Activated naive CD4-positive, alpha-beta T cell treated with anti-CD3 and anti-CD28 coated beads, Interleukin-2, amount 10 ng/mL, durations not matched to agents 7 days and 5 days (primary cell): ENCODE measurements around the gene SCGB1C2.
"Not testable (repeated sequence)": the region's sequence is repeated elsewhere in the genome, so short reads cannot be mapped to it uniquely, and the experiment has no call there.

Experiments used
- CTCF ChIA-PET: fragments of 350-600 bp; sonication (Branson Sonifier 250); formaldehyde crosslinking; loops from one replicate; lab custom pipeline; 2021; ENCODE audit warnings: antibody characterized with exemption; lab: Charles Lee
- DNase-seq: peaks from one replicate; pipeline ENCODE4 v3.0.0-alpha.2; 2020
- H3K27ac Mint-ChIP-seq: one replicate; pipeline ENCODE4 v1.8.0; 2021; ENCODE audit warnings: mild to moderate bottlenecking, moderate library complexity, mixed read lengths
- H3K27me3 Mint-ChIP-seq: one replicate; pipeline ENCODE4 v1.8.0; 2021; ENCODE audit warnings: mild to moderate bottlenecking, mixed read lengths
- H3K36me3 Mint-ChIP-seq: one replicate; pipeline ENCODE4 v1.8.0; 2021; ENCODE audit warnings: mixed read lengths
- H3K4me1 Mint-ChIP-seq: one replicate; pipeline ENCODE4 v1.8.0; 2021; ENCODE audit warnings: mixed read lengths
- H3K4me3 Mint-ChIP-seq: one replicate; pipeline ENCODE4 v1.8.0; 2021; ENCODE audit warnings: mild to moderate bottlenecking, moderate library complexity, mixed read lengths
- H3K9me3 Mint-ChIP-seq: one replicate; pipeline ENCODE4 v1.8.0; 2021; ENCODE audit warnings: mixed read lengths

SCGB1C2 gene

DNA sequence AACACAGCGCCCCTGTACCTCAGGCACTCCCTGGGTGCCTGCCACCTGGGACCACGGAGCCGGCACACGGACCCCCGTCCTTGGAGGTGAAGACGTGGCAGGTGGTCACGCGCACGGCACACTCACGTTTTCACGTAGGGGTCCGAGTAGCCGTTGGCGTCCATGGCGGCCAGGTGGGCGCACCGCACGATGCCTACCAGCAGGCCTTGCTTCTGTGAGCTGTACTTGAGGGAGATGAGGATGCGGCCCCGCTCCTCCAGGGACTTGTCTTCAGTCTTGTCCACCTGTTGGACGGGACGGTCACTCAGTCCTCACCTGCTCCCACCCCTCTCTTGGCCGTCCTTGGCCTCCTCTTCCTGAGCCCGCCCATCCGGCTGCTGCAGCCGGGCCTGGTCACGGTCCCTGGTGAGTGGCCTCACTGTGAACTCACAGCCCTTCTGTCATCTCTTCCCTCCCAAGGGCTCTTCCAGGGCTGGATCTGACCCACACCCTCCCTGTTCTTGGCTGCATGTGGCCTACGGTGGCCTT lies 18.8 kb downstream of the SCGB1C2 start:
- Mint-ChIP-seq H3K4me3 (no peak overlapping the region), H3K9me3 (no peaks in the 10 kb centered on the region), H3K36me3 (no peaks in the 10 kb centered on the region), H3K27ac (no peak overlapping the region), H3K27me3 (peaks cover 17% of the 10 kb centered on the region), H3K4me1 (no peaks in the 10 kb centered on the region)
- DNase-seq: no peak
- CTCF ChIA-PET: no interaction called here

DNA sequence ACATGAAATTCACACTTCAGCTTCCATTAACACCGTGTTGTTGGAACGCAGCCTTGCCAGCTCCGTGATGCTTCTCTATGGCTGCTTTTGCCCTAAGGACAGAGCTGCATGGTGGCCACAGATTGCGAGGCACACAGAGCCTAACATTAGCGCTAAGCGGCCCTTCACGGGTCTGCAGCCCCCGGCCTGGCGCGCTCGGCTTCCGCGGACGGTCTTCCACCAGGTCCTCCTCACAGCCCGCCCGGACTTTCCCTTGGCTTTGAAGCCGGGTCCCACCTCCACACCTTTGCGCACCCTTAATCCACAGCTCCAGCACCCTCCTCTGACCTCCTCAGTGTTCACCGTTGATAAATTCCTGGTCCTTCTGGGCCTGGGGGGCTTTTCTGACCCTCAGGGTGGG lies 19.6 kb downstream of the SCGB1C2 start:
- no peak overlapping the region for H3K4me3 Mint-ChIP-seq
- H3K36me3 Mint-ChIP-seq: no peaks in the 10 kb centered on the region
- no peaks in the 10 kb centered on the region for H3K4me1 Mint-ChIP-seq
- no peaks in the 10 kb centered on the region for H3K9me3 Mint-ChIP-seq
- CTCF ChIA-PET: interaction anchor here (0.7 kb wide), 1 partner anchor 231 kb away, joined by 3 read pairs; no protein-coding TSS in a partner anchor
- no peak for DNase-seq
- peaks cover 14% of the 10 kb centered on the region for H3K27me3 Mint-ChIP-seq
- no peak overlapping the region for H3K27ac Mint-ChIP-seq

DNA sequence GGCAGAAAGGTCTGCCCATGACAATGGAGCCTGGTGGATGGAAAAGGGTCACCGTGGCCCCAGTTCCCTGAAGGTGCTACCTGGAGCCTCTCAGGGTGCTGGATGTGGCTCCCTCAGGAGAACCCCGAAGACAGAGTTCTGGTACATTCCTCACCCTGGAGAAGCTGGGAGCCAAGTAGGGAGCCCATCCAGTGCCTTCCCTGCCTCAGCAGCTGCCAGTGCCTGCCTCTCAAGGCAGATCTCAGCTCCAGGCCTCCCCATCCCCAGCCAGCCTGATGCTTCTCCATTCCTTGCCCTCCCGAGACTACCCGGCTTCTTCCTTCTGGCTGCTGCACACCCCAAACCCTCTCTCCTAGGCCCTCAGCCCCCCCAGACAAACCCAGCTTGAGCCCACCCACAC lies 20.5 kb downstream of the SCGB1C2 start:
- Mint-ChIP-seq H3K27ac (no peak overlapping the region), H3K4me3 (no peak overlapping the region), H3K4me1 (no peaks in the 10 kb centered on the region), H3K27me3 (peaks cover 8% of the 10 kb centered on the region), H3K9me3 (no peaks in the 10 kb centered on the region), H3K36me3 (no peaks in the 10 kb centered on the region)
- CTCF ChIA-PET: no interaction called here
- DNase-seq: no peak

DNA sequence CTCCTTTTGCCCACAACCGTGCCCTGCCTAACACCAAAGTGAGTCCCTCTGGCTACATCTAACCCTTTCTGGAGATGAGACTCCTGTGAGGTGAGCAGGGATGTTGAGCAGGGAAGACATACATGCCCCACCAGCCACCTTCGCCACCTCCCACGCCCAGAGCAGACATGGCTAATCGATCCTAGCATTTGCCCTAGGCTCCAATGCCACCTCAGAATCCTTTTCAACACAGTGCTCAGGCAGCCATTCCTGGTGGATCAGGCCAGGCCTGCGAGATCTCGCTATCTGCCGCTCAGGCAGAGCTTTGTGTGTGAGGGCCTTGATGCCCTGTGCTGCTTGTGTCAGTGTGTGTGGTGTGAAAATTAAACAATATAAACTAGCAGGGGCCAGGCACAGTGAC lies 21.0 kb downstream of the SCGB1C2 start:
- DNase-seq: no peak
- Mint-ChIP-seq H3K27me3 (peaks cover 8% of the 10 kb centered on the region), H3K4me1 (no peaks in the 10 kb centered on the region), H3K4me3 (no peak overlapping the region), H3K36me3 (no peaks in the 10 kb centered on the region), H3K27ac (no peak overlapping the region), H3K9me3 (no peaks in the 10 kb centered on the region)
- CTCF ChIA-PET: no interaction called here

DNA sequence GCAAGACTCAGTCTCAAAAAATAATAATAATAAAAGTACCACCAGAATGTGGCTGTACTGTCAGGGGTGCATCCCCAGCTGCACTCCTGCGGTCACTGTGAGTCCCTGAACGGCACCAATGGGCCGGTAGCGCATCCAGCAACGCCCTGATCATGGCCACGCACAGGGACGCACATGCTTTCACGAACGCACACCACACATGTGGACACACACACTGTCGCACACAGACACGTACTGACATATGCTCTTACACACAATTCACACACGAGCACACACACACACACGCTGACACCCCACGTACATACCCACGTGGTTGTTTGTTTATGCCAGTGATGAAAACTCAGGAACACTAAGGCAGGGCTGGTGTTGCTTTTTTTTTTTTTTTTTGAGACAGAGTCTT lies 22.2 kb downstream of the SCGB1C2 start:
- Mint-ChIP-seq H3K36me3 (no peaks in the 10 kb centered on the region), H3K4me1 (no peaks in the 10 kb centered on the region), H3K4me3 (no peak overlapping the region), H3K27me3 (peaks cover 8% of the 10 kb centered on the region), H3K27ac (no peak overlapping the region), H3K9me3 (no peaks in the 10 kb centered on the region)
- no peak for DNase-seq
- CTCF ChIA-PET: no interaction called here

DNA sequence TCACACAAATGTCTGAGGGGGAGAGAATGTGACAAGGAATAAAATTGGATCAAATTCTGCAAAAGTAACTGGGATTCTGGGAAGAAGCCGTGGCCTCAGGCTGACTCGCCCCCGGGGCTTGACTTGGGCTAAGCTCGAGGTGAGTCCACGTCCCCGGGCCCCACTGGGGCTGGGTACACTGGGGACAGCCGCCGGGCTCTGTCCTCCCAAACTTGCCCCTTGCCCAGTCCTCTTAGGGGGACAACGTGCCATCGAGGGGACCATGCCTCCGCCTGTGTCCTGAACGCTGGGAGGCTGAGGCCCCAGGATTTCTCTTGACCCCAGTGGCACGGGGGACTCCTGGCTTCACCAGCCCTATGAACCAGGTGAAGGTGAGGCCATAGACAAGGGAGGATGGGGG lies 23.0 kb downstream of the SCGB1C2 start:
- no peaks in the 10 kb centered on the region for H3K36me3 Mint-ChIP-seq
- DNase-seq: no peak
- CTCF ChIA-PET: no interaction called here
- no peak overlapping the region for H3K4me3 Mint-ChIP-seq
- no peak overlapping the region for H3K27ac Mint-ChIP-seq
- no peaks in the 10 kb centered on the region for H3K4me1 Mint-ChIP-seq
- H3K9me3 Mint-ChIP-seq: no peaks in the 10 kb centered on the region
- peaks cover 8% of the 10 kb centered on the region for H3K27me3 Mint-ChIP-seq

DNA sequence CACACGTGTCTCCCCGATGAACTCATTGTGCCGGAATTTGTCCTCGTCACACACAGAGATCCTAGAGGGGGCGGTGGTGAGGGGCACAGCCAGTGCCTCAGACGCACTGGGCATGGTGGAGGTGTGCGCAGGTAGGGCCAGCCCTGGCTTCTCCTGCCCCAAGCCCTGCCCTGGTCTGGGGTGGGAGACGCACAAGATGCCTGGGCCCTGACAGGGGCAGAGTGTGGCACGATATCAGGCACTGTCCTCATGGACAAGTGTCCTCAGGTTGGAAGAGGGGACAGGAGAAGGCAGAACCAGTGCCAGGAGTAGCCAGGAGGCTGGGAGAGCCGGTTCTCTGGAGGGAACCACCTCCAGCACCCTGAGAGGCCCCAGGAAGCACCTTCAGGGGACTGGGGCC lies 24.1 kb downstream of the SCGB1C2 start:
- CTCF ChIA-PET: no interaction called here
- H3K27me3 Mint-ChIP-seq: peaks cover 8% of the 10 kb centered on the region
- H3K9me3 Mint-ChIP-seq: no peaks in the 10 kb centered on the region
- no peak overlapping the region for H3K4me3 Mint-ChIP-seq
- H3K27ac Mint-ChIP-seq: no peak overlapping the region
- H3K36me3 Mint-ChIP-seq: no peaks in the 10 kb centered on the region
- no peak for DNase-seq
- no peaks in the 10 kb centered on the region for H3K4me1 Mint-ChIP-seq

DNA sequence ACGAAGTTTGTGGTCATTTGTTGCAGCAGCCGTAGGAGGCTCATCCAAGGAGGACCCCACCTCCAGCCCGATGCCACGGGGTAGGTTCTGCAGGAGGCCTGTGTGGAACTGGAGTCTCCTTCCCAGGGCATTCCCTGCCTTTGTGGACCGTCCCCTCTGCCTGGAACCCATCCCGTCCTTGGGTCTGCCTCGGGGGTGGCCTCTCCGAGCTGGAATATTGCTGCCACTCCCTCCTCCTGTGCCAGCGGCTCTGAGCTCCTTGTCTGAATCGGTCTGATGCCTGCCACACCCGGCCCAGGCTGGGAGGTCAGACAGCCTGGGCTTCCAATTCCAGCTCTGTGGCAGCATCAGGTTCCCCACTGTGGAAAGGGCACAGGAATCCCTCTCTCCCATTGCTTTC lies 25.3 kb downstream of the SCGB1C2 start:
- H3K27ac Mint-ChIP-seq: no peak overlapping the region
- no peak for DNase-seq
- H3K9me3 Mint-ChIP-seq: no peaks in the 10 kb centered on the region
- H3K4me3 Mint-ChIP-seq: no peak overlapping the region
- CTCF ChIA-PET: interaction anchor here (0.7 kb wide), 1 partner anchor 537 kb away, joined by 5 read pairs; no protein-coding TSS in a partner anchor
- H3K4me1 Mint-ChIP-seq: no peaks in the 10 kb centered on the region
- no peaks in the 10 kb centered on the region for H3K36me3 Mint-ChIP-seq
- peaks cover 8% of the 10 kb centered on the region for H3K27me3 Mint-ChIP-seq

DNA sequence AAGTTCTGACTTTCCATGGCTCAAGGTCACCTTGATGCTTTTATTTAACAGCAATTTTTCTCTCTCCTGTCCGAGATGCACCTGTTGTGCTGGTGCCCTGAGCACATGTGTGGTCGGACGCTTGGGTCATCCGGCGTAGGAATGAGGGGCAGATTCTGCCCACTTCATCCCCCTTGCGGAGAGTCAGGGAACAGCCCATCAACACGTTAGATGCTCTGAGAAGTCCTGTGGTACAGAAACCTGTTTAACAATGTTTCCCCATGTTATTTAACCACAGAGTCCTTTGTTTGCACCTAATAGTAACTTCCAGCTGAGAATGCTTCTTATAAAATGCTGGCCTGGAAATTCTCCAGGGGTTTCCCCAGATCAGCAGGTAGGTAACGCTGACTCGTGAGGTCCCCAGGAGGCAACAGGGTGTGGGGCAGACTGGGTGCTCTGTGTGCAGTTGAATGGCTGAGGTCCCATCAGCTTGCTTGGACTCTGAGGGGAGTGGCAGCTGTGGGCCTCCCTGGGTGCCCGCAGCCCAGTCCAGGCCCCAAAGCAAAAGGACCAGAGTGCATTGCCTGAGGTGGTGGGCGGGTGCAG lies 26.2 kb downstream of the SCGB1C2 start:
- CTCF ChIA-PET: no interaction called here
- H3K4me1 Mint-ChIP-seq: no peaks in the 10 kb centered on the region
- DNase-seq: no peak
- H3K27me3 Mint-ChIP-seq: peaks cover 4% of the 10 kb centered on the region
- H3K27ac Mint-ChIP-seq: no peak overlapping the region
- no peaks in the 10 kb centered on the region for H3K9me3 Mint-ChIP-seq
- no peak overlapping the region for H3K4me3 Mint-ChIP-seq
- H3K36me3 Mint-ChIP-seq: no peaks in the 10 kb centered on the region

DNA sequence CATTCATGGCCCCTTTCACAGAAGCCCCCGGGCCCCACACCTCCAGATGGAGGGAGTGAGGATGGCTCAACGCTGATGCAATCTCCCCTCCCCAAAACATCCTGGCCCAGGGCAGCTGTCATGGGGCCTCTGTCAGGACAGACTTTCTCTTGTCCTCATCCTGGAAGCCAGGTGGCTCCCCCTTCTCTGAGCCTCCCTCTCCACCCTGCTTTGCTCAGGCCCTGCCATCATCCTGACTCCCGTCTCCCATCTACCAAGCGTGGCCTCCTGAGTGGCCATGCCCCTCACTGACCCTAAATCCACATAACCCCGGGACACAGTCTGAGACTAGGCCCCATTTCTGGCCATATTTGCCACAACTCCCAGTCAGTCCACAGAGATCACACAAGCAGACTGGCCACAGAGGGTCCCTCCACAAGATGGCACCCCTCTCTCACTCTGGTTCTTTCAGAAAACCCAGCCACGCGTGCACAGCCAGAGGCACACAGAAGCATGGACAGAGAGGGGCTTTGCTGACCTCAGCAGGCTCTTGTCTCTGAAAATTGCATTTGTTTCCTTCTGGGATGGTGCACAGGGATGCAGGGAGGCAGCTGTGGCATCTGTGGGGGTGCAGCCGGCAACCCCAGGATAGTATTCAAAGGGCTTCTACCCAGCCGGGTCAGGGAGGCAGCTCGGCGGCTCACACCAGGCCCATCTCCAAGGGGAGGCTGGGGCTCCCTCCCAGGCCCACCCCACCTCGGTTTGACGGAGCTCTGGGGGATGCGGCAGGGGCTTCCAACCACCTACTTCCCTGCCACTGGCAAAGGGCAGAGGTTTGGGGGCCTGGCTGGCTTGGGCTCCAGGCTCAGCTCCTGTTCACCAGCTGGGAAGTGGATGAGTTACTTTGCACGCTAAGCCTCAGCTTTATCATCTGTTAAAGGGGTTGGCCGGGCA lies 27.2 kb downstream of the SCGB1C2 start:
- H3K27ac Mint-ChIP-seq: no peak overlapping the region
- no peak overlapping the region for H3K4me3 Mint-ChIP-seq
- CTCF ChIA-PET: interaction anchor here (0.7 to 1.4 kb wide), 4 partner anchors 190 to 817 kb away, joined by 3 read pairs; no protein-coding TSS in a partner anchor
- H3K36me3 Mint-ChIP-seq: no peaks in the 10 kb centered on the region
- peak; percentile 54 for DNase-seq
- H3K9me3 Mint-ChIP-seq: no peaks in the 10 kb centered on the region
- H3K27me3 Mint-ChIP-seq: peaks cover 4% of the 10 kb centered on the region
- no peaks in the 10 kb centered on the region for H3K4me1 Mint-ChIP-seq

DNA sequence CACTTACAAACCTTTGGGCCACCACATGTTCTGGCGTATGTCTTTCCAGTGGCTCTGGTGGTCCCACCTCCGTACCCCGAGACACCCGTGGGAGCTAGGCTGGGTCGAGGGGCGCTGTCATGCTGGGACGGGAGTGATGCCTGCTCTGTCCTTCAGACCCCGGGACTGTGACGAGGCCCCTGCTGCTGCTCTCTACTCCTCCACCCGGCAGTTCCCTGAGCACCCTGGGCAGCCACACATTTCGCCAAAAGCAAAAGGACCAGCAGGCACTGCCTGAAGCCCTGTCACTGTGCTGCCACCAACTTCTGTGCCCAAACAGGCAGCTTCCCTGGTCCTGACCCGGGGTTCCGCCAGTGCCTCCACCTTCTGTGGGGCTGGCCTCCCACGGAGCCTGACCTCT lies 28.6 kb downstream of the SCGB1C2 start:
- H3K27ac Mint-ChIP-seq: no peak overlapping the region
- H3K27me3 Mint-ChIP-seq: peaks cover 4% of the 10 kb centered on the region
- H3K9me3 Mint-ChIP-seq: no peaks in the 10 kb centered on the region
- no peaks in the 10 kb centered on the region for H3K36me3 Mint-ChIP-seq
- H3K4me1 Mint-ChIP-seq: no peaks in the 10 kb centered on the region
- DNase-seq: no peak
- CTCF ChIA-PET: no interaction called here
- H3K4me3 Mint-ChIP-seq: no peak overlapping the region

DNA sequence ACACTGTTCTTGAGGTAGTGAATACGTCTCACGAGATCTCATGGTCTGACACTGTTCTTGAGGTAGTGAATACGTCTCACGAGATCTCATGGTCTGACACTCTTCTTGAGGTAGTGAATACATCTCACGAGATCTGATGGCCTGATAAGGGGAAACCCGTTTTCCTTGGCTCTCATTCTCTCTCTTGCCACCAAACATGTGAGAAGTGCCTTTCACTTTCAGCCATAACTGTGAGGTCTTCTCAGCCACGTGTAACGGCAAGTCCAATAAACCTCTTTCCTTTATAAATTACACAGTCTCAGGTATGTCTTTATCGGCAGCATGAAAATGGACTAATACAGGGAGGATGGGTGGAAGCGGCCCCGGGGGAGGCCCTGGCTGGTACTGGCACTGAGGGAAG lies 31.2 kb downstream of the SCGB1C2 start:
- H3K4me3 Mint-ChIP-seq, CTCF ChIA-PET, H3K4me1 Mint-ChIP-seq, H3K9me3 Mint-ChIP-seq, H3K27me3 Mint-ChIP-seq, H3K36me3 Mint-ChIP-seq, H3K27ac Mint-ChIP-seq, DNase-seq: not testable (repeated sequence)

DNA sequence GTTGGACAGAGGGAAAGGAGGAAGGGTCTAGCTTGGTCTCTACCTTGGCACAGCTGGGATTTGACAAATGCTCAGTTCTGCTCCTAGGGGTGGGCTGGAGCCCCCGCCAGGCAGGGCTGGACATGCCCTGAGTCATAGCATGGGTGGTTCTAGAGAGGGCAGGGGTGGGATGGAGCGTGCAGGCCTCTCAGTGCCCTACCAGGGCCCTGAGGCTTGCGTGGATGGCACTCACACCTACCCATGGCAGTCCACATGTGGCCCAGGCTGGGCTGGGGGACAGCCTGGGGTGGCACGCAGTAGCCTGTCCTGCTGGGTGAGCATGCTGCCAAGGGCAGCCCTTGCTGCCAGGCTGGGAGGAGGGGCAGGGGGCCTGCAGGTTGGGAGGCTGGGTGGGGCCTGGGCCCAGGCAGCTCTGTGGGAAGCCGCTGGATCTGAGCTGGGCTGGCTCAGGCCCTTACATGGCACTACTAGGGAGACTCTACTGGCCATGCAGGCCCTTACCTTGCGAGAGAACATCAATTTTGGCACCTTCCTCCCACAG lies 32.8 kb downstream of the SCGB1C2 start:
- no peaks in the 10 kb centered on the region for H3K27me3 Mint-ChIP-seq
- H3K4me3 Mint-ChIP-seq: no peak overlapping the region
- no peaks in the 10 kb centered on the region for H3K4me1 Mint-ChIP-seq
- CTCF ChIA-PET: no interaction called here
- no peak overlapping the region for H3K27ac Mint-ChIP-seq
- H3K36me3 Mint-ChIP-seq: no peaks in the 10 kb centered on the region
- no peaks in the 10 kb centered on the region for H3K9me3 Mint-ChIP-seq
- DNase-seq: no peak

DNA sequence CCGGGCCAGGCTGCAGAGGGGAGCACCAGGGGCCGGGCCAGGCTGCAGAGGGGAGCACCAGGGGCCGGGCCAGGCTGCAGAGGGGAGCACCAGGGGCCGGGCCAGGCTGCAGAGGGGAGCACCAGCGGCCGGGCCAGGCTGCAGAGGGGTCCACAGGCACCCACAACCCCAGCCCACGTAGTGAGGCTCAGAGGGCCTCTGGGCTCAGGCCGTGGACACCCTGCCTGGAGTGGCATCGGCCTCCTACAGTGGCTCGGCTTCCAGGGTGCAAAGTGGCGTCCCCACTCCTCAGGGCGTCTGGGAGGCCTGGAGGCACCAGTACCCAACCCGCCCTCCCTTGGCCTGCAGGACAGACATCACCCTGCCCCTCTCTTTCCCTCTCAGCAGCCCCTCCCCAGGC lies 34.5 kb downstream of the SCGB1C2 start:
- no peak overlapping the region for H3K27ac Mint-ChIP-seq
- CTCF ChIA-PET: no interaction called here
- H3K4me1 Mint-ChIP-seq: no peaks in the 10 kb centered on the region

More for the DNA sequence above, 34.5 kb downstream of the SCGB1C2 start:
- Mint-ChIP-seq H3K9me3 (no peaks in the 10 kb centered on the region), H3K27me3 (peaks cover 3% of the 10 kb centered on the region), H3K4me3 (no peak overlapping the region), H3K36me3 (no peaks in the 10 kb centered on the region)
- DNase-seq: no peak
